Lower lobe of right lung (tissue), 2 donors: ENCODE results near the gene ADAMTS4. TPM values are rescaled to one million over a fixed set of nuclear protein-coding genes. Genes with fewer than 3 reads are reported as not detected.
A peak's percentile ranks its signal among the peaks of the same experiment; 100 is the strongest.

Source experiments
- ATAC-seq, 2 donors: fragments of 200-7000 bp; cut with Tn5 transposase; one replicate each; pipeline ENCODE4 v1.9.1; 2020 to 2022; ENCODE audit warnings: mild to moderate bottlenecking in 2 of 2, moderate library complexity in 2 of 2
- DNase-seq: peaks from one replicate; pipeline ENCODE4 v3.0.0-alpha.2; 2020
- H3K27ac ChIP-seq: fragments of 200-600 bp; one replicate; pipeline ENCODE4 v1.8.0; 2022
- H3K27me3 ChIP-seq: fragments of 200-600 bp; one replicate; pipeline ENCODE4 v1.8.0; 2022; ENCODE audit warnings: low read depth
- H3K36me3 ChIP-seq: fragments of 200-600 bp; one replicate; pipeline ENCODE4 v1.8.0; 2022; ENCODE audit warnings: mild to moderate bottlenecking
- H3K4me1 ChIP-seq: fragments of 200-600 bp; one replicate; pipeline ENCODE4 v1.8.0; 2022
- H3K4me3 ChIP-seq: fragments of 200-600 bp; one replicate; pipeline ENCODE4 v1.8.0; 2022; ENCODE audit warnings: mild to moderate bottlenecking
- H3K9me3 ChIP-seq: fragments of 200-600 bp; one replicate; pipeline ENCODE4 v1.8.0; 2022
- CTCF ChIP-seq: fragments of 200-600 bp; IDR thresholded peaks from one replicate; pipeline ENCODE4 v1.8.0; 2022; ENCODE audit warnings: antibody characterized with exemption, mild to moderate bottlenecking
- intact Hi-C: fragments of 100-400 bp; cut with DNase I; formaldehyde crosslinking; loops from one replicate; pipeline ENCODE4 v1.11.0; 2022
- total RNA-seq: library from RNA; stranded (reverse); fragmentation: NEBNext Ultra II Directional; extraction: Animal tissue kit (Norgen Biotek cat#: 25700); gene quantifications from one replicate; pipeline ENCODE4 v1.2.1, GENCODE V29; 2021
- donor health status: DM: no; HTN: yes; CAD: no; lungs with severe emphysema.

ADAMTS4 gene
- total RNA-seq, 1 donor from 2014 or later = 1.4 TPM

- Histone ChIP-seq H3K4me1 (peaks cover 55% of the 10 kb centered on the region), H3K27ac (no peak overlapping the region), H3K27me3 (no peaks in the 10 kb centered on the region), H3K4me3 (no peak overlapping the region), H3K36me3 (peaks cover 45% of the 10 kb centered on the region), H3K9me3 (no peaks in the 10 kb centered on the region)
- no peak for DNase-seq
- ATAC-seq = no peak
- TF ChIP-seq CTCF = no peak
- intact Hi-C loops = no loop called here
Observed at GRCh38 chr1:161162806-161163205, 36.0 kb downstream of the ADAMTS4 start.

DNA sequence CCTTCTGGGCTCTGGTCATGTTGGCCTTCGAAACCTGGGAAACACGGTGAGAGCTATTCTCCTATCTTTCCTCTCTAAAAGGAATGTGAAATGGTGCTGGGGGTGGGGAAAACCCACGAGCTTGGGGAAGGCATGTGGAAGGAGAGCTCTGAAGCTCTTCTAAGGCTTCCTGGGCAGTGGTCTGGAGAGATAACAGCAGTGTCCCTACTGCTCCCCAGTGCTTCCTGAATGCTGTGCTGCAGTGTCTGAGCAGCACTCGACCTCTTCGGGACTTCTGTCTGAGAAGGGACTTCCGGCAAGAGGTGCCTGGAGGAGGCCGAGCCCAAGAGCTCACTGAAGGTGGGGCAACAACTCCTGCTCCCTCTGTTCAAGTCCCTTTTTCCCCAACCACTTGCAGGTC, 36.8 kb downstream of the ADAMTS4 start:
- Histone ChIP-seq H3K36me3 (peaks cover 53% of the 10 kb centered on the region), H3K27ac (no peak overlapping the region), H3K4me1 (peaks cover 48% of the 10 kb centered on the region), H3K4me3 (no peak overlapping the region), H3K9me3 (no peaks in the 10 kb centered on the region), H3K27me3 (no peaks in the 10 kb centered on the region)
- intact Hi-C loops = no loop called here
- no peak for DNase-seq
- no peak for ATAC-seq
- no peak for TF ChIP-seq CTCF

GRCh38 chr1:161161652-161162051, 37.2 kb downstream of the ADAMTS4 start:
- Histone ChIP-seq H3K9me3 (no peaks in the 10 kb centered on the region), H3K27ac (no peak overlapping the region), H3K27me3 (no peaks in the 10 kb centered on the region), H3K4me3 (no peak overlapping the region), H3K4me1 (peaks cover 44% of the 10 kb centered on the region), H3K36me3 (peaks cover 57% of the 10 kb centered on the region)
- no peak for TF ChIP-seq CTCF
- intact Hi-C loops = no loop called here
- no peak for DNase-seq
- ATAC-seq = no peak

- intact Hi-C loops = no loop called here
- TF ChIP-seq CTCF = no peak
- Histone ChIP-seq H3K27ac (no peak overlapping the region), H3K4me3 (peak overlapping the region; percentile 98), H3K36me3 (peaks cover 58% of the 10 kb centered on the region), H3K4me1 (peaks cover 44% of the 10 kb centered on the region), H3K9me3 (no peaks in the 10 kb centered on the region), H3K27me3 (no peaks in the 10 kb centered on the region)
- no peak for DNase-seq
- no peak for ATAC-seq
Observed at GRCh38 chr1:161160671-161161145, 38.1 kb downstream of the ADAMTS4 start.

GRCh38 chr1:161159913-161160243, 39.0 kb downstream of the ADAMTS4 start:
- Histone ChIP-seq H3K27me3 (no peaks in the 10 kb centered on the region), H3K9me3 (no peaks in the 10 kb centered on the region), H3K4me1 (peaks cover 39% of the 10 kb centered on the region), H3K4me3 (peak overlapping the region; percentile 98), H3K36me3 (peaks cover 58% of the 10 kb centered on the region), H3K27ac (peak overlapping the region; percentile 88)
- DNase-seq (no peak), ATAC-seq (no peak)
- no peak for TF ChIP-seq CTCF
- intact Hi-C loops = no loop called here
